Gastroesophageal sphincter (tissue), 3 donors: Measurements from ENCODE around the gene BAIAP3.

Source experiments
- CTCF ChIP-seq, 4 experiments: fragments of 200-600 bp in 2 of 4; fragments of 450-650 bp in 2 of 4; sonication (generic) in 1 of 4; IDR thresholded peaks; one replicate each; pipeline ENCODE4 v1.5.1; 2017 to 2019; ENCODE audit warnings: antibody characterized with exemption in 4 of 4, mild to moderate bottlenecking in 2 of 4, moderate library complexity in 2 of 4
- POLR2A ChIP-seq, 2 donors: fragments of 450-650 bp; IDR thresholded peaks; one replicate each; pipeline ENCODE4 v1.6.1; 2017; ENCODE audit warnings: antibody characterized with exemption in 2 of 2, mild to moderate bottlenecking in 2 of 2, moderate library complexity in 1 of 2

GRCh38 chr16:1348926-1349325, 15.5 kb downstream of the BAIAP3 start:
- TF ChIP-seq CTCF (IDR thresholded peaks at IDR 0.05): no peak
- TF ChIP-seq POLR2A (IDR thresholded peaks at IDR 0.05): no peak
